Endothelial cell of umbilical vein (primary cell): ENCODE data around the gene FHIT. TPM values are rescaled to one million over a fixed set of nuclear protein-coding genes. Genes with fewer than 3 reads are reported as not detected.

Source experiments
- BruUV-seq: library from RNA; stranded (reverse); fragments of 400-500 nt; replicated peaks from 2 replicates; lab custom pipeline; 2021; lab: Mats Ljungman, UMichigan
- CTCF ChIA-PET: fragments of 300-600, 350-600 bp; sonication (Branson Sonifier 250); formaldehyde crosslinking; loops from one replicate; lab custom pipeline; 2021; ENCODE audit warnings: antibody characterized with exemption, inconsistent platforms; lab: Charles Lee
- POLR2A ChIA-PET: fragments of 300-600, 350-600 bp; sonication (Branson Sonifier 250); formaldehyde crosslinking; loops from one replicate; lab custom pipeline; 2021; ENCODE audit warnings: antibody characterized with exemption, inconsistent platforms; lab: Charles Lee
- DNase-seq: peaks from one replicate; pipeline ENCODE4 v3.0.0-alpha.2; 2011; ENCODE audit warnings: low read depth, low spot score
- FAIRE-seq: peaks from 2 replicates; lab custom pipeline; 2011; peaks lifted over from hg19 to GRCh38; lab: Jason Lieb, UNC
- H2AFZ ChIP-seq: 2 replicates; pipeline ENCODE4 v1.6.0; 2012; ENCODE audit warnings: low read depth, low read length, control low read depth, inconsistent platforms
- H3K27ac ChIP-seq: 2 replicates; pipeline ENCODE4 v1.5.1; 2011; ENCODE audit warnings: low read depth, mild to moderate bottlenecking, control low read depth, low read length, moderate library complexity; ENCODE audit not compliant: insufficient read depth
- H3K27me3 ChIP-seq, 2 experiments: 2 replicates each; pipeline versions ENCODE4 v1.6.0 to v1.6.1; 2011; ENCODE audit warnings: low read length in 2 of 2, mixed read lengths in 1 of 2; ENCODE audit not compliant: control insufficient read depth in 2 of 2, insufficient read depth in 2 of 2
- H3K36me3 ChIP-seq, 2 experiments: 2 replicates in 1 of 2; 3 replicates in 1 of 2; pipeline ENCODE4 v1.5.1; 2011; ENCODE audit warnings: low read length in 2 of 2, mild to moderate bottlenecking in 1 of 2, moderate library complexity in 1 of 2; ENCODE audit not compliant: control insufficient read depth in 2 of 2, insufficient read depth in 2 of 2; ENCODE audit errors: extremely low read depth in 1 of 2
- H3K4me1 ChIP-seq: 3 replicates; pipeline ENCODE4 v1.5.1; 2011; ENCODE audit warnings: mild to moderate bottlenecking, low read length; ENCODE audit not compliant: control insufficient read depth, insufficient read depth; ENCODE audit errors: extremely low read depth
- H3K4me2 ChIP-seq: 2 replicates; pipeline ENCODE4 v1.6.1; 2011; ENCODE audit warnings: low read length, control low read depth, mixed read lengths; ENCODE audit not compliant: insufficient read depth
- H3K4me3 ChIP-seq, 3 experiments: fragments of 200-600 bp in 1 of 3; sonication (generic), shearing (Covaris generic) in 1 of 3; replicated peaks in 1 of 3; 2 replicates each; pipeline ENCODE4 v1.5.1; 2011 to 2016; ENCODE audit warnings: control low read depth in 3 of 3, low read length in 3 of 3, mild to moderate bottlenecking in 2 of 3, inconsistent platforms in 1 of 3, low read depth in 1 of 3, moderate library complexity in 1 of 3; ENCODE audit not compliant: insufficient read depth in 1 of 3
- H3K79me2 ChIP-seq: 2 replicates; pipeline ENCODE4 v1.6.0; 2012; ENCODE audit warnings: low read length, inconsistent platforms; ENCODE audit not compliant: control insufficient read depth, insufficient read depth
- H3K9ac ChIP-seq: replicated peaks from 2 replicates; pipeline ENCODE3; 2011; ENCODE audit warnings: low read length, control low read depth; ENCODE audit not compliant: insufficient read depth; ENCODE audit errors: extremely low read depth
- H3K9me1 ChIP-seq: replicated peaks from 3 replicates; pipeline ENCODE4 v1.6.0; 2011; ENCODE audit warnings: mild to moderate bottlenecking, low read length; ENCODE audit not compliant: control insufficient read depth, insufficient read depth; ENCODE audit errors: extremely low read depth
- H3K9me3 ChIP-seq: replicated peaks from 2 replicates; pipeline ENCODE4 v1.5.1; 2012; ENCODE audit warnings: low read length, inconsistent platforms; ENCODE audit not compliant: control insufficient read depth, insufficient read depth
- H4K20me1 ChIP-seq: replicated peaks from 2 replicates; pipeline ENCODE3; 2011; ENCODE audit warnings: mild to moderate bottlenecking, low read length; ENCODE audit not compliant: control insufficient read depth, insufficient read depth; ENCODE audit errors: extremely low read depth
- CTCF ChIP-seq, 2 donors: IDR thresholded peaks; 1 replicate in 1 of 2; 2 replicates in 1 of 2; pipeline ENCODE4 v1.5.1; 2011; ENCODE audit warnings: low read length in 2 of 2, mild to moderate bottlenecking in 2 of 2, moderate library complexity in 2 of 2, control low read depth in 1 of 2, inconsistent platforms in 1 of 2, low read depth in 1 of 2; ENCODE audit not compliant: insufficient read depth in 1 of 2; ENCODE audit errors: extremely low read depth in 1 of 2
- EZH2 ChIP-seq: IDR thresholded peaks from 2 replicates; pipeline ENCODE4 v1.6.1; 2012; ENCODE audit warnings: borderline replicate concordance, low read depth, mild to moderate bottlenecking, moderate library complexity, low read length, inconsistent platforms; ENCODE audit not compliant: severe bottlenecking
- FOS ChIP-seq: IDR thresholded peaks from 2 replicates; pipeline ENCODE4 v1.6.1; 2011; ENCODE audit warnings: mild to moderate bottlenecking, low read length, moderate library complexity, borderline replicate concordance; ENCODE audit not compliant: insufficient read depth
- GATA2 ChIP-seq: IDR thresholded peaks from 2 replicates; pipeline ENCODE4 v1.7.0; 2011; ENCODE audit warnings: low read depth, mild to moderate bottlenecking, moderate library complexity, mixed read lengths, low read length; ENCODE audit not compliant: insufficient read length, insufficient read depth
- JUN ChIP-seq: IDR thresholded peaks from 2 replicates; pipeline ENCODE4 v1.6.1; 2011; ENCODE audit warnings: borderline replicate concordance, low read depth; ENCODE audit not compliant: insufficient read length, insufficient read depth
- MAX ChIP-seq: IDR thresholded peaks from 2 replicates; pipeline ENCODE4 v1.6.1; 2011; ENCODE audit not compliant: insufficient read depth, insufficient read length
- MYC ChIP-seq: IDR thresholded peaks from one replicate; pipeline ENCODE4 v1.6.1; 2011; ENCODE audit warnings: mild to moderate bottlenecking, low read depth, low read length
- POLR2A ChIP-seq: IDR thresholded peaks from 2 replicates; pipeline ENCODE4 v1.6.1; 2012; ENCODE audit warnings: low read depth, mild to moderate bottlenecking, control low read depth, low read length
- POLR2AphosphoS5 ChIP-seq: IDR thresholded peaks from 2 replicates; pipeline ENCODE4 v1.6.1; 2012; ENCODE audit warnings: low read depth, mild to moderate bottlenecking, control low read depth, low read length, moderate library complexity; ENCODE audit not compliant: insufficient read depth
- dilution Hi-C: fragments of 300-500 bp; cut with MboI; formaldehyde crosslinking; loops from one replicate; pipeline ENCODE4 v1.15.0; 2019; ENCODE audit warnings: low sequenced_read_pairs; ENCODE audit not compliant: extremely low pct_ligation_motif_present
- intact Hi-C: fragments of 100-400 bp; cut with micrococcal nuclease; formaldehyde crosslinking; loops from one replicate; pipeline ENCODE4 v1.10.0; 2022
- polyA plus RNA-seq, 4 experiments: library from polyadenylated mRNA; depleted of rRNA in 3 of 4; stranded (reverse) in 3 of 4; unstranded in 1 of 4; fragments of >200 nt; gene quantifications; 2 replicates each; pipeline versions ENCODE4 v1.2.1 to v1.2.3, GENCODE V29; 2011 to 2012; ENCODE audit warnings: missing spikeins in 1 of 4
- total RNA-seq: library from RNA; stranded (reverse); gene quantifications from 2 replicates; pipeline ENCODE4 v1.2.3, GENCODE V29; 2021

The FHIT gene
- total and polyA plus RNA-seq, 2 donors (not counting 3 experiments of a cell fraction or from before 2014, with no cell fraction given) = 0.47 to 2.2 TPM

GRCh38 chr3:60675424-60675823 is 575.8 kb downstream of the FHIT start:
- intact Hi-C loops (no loop called here), dilution Hi-C loops (no loop called here)
- H4K20me1 ChIP-seq = no peaks in the 10 kb centered on the region
- H3K27me3 ChIP-seq = no peaks in the 10 kb centered on the region
- BruUV-seq = no TSS peak
- H2AFZ ChIP-seq = no peak overlapping the region
- CTCF ChIA-PET = no interaction called here
- H3K27ac ChIP-seq = no peak overlapping the region
- H3K4me1 ChIP-seq = no peaks in the 10 kb centered on the region
- H3K4me2 ChIP-seq = no peak overlapping the region
- H3K36me3 ChIP-seq = no peaks in the 10 kb centered on the region
- no peaks in the 10 kb centered on the region for H3K9me3 ChIP-seq
- FAIRE-seq (no peak), DNase-seq (no peak)
- no peaks in the 10 kb centered on the region for H3K9me1 ChIP-seq
- no peak overlapping the region for H3K4me3 ChIP-seq
- TF ChIP-seq EZH2 = no peak
- TF ChIP-seq FOS = no peak
- no peak for TF ChIP-seq POLR2A
- TF ChIP-seq JUN = no peak
- no peak for TF ChIP-seq MYC
- TF ChIP-seq POLR2AphosphoS5 = no peak
- TF ChIP-seq MAX = no peak
- no peak for TF ChIP-seq GATA2
- no peak for TF ChIP-seq CTCF (IDR thresholded peaks at IDR 0.05; ENCODE audit: extremely low read depth in 1 of 2, insufficient read depth in 1 of 2, low read depth in 1 of 2, low read length in 2 of 2)
- no peaks in the 10 kb centered on the region for H3K79me2 ChIP-seq
- no peak overlapping the region for H3K9ac ChIP-seq
- POLR2A ChIA-PET = no interaction called here
